ENCODE results near the gene LAYN. TPM values are rescaled to one million over a fixed set of nuclear protein-coding genes. Genes with fewer than 3 reads are reported as not detected.

LAYN gene
- total RNA-seq, 6 experiments from 2014 or later: 0.19 to 2.0 (median 0.59) TPM

GRCh38 chr11:111550258-111550657, 9.7 kb downstream of the LAYN start:
- intact Hi-C loops (cut with DNase I): no loop called here
- H3K36me3 ChIP-seq: no peaks in the 10 kb centered on the region
- H3K4me3 ChIP-seq: no peak overlapping the region
- no peak for ATAC-seq
- H3K27me3 ChIP-seq: no peaks in the 10 kb centered on the region
- TF ChIP-seq POLR2A (IDR thresholded peaks at IDR 0.05) (no peak), CTCF (IDR thresholded peaks at IDR 0.05) (no peak)
- H3K9me3 ChIP-seq: no peaks in the 10 kb centered on the region
- H3K27ac ChIP-seq: no peak overlapping the region
- no peaks in the 10 kb centered on the region for H3K4me1 ChIP-seq
- DNase-seq: no peak
- WGBS (ENCODE audit: insufficient coverage, low coverage, low lambda C conversion rate, missing lambda C conversion rate): 66% methylated on average over 2 of the region's 2 CpGs

GRCh38 chr11:111554532-111554931, 14.0 kb downstream of the LAYN start:
- no peaks in the 10 kb centered on the region for H3K4me1 ChIP-seq
- no peak overlapping the region for H3K4me3 ChIP-seq
- intact Hi-C loops (cut with DNase I): no loop called here
- H3K36me3 ChIP-seq: no peaks in the 10 kb centered on the region
- TF ChIP-seq CTCF (IDR thresholded peaks at IDR 0.05): no peak
- TF ChIP-seq POLR2A (IDR thresholded peaks at IDR 0.05): no peak
- no peaks in the 10 kb centered on the region for H3K9me3 ChIP-seq
- ATAC-seq (no peak), DNase-seq (no peak)
- no peaks in the 10 kb centered on the region for H3K27me3 ChIP-seq
- no peak overlapping the region for H3K27ac ChIP-seq

DNA sequence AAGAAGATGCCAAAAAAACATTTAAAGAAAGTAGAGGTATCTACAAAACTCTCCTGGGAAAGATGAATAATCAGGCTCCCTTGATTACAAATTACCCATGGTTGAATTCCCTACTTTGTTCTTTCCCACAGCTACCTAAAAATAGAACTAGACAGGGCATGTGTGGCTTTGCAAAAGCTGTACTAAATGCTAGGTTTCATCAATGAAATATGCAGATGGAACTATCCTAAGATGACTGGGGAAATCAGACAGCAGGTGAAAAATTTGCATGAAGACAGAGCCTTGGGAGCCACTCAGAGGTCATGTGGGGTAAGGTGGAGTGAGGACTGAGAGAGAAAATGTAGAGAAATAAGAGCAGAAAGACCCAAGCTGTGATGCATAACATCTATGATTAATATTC, 14.7 kb downstream of the LAYN start:
- ATAC-seq (no peak), DNase-seq (no peak)
- Histone ChIP-seq H3K4me3 (no peak overlapping the region), H3K36me3 (no peaks in the 10 kb centered on the region), H3K9me3 (no peaks in the 10 kb centered on the region), H3K4me1 (no peaks in the 10 kb centered on the region), H3K27ac (no peak overlapping the region), H3K27me3 (no peaks in the 10 kb centered on the region)
- intact Hi-C loops (cut with DNase I): no loop called here
- TF ChIP-seq CTCF (IDR thresholded peaks at IDR 0.05) (no peak), POLR2A (IDR thresholded peaks at IDR 0.05) (no peak)

GRCh38 chr11:111557425-111558111, 17.0 kb downstream of the LAYN start:
- Histone ChIP-seq H3K9me3 (no peaks in the 10 kb centered on the region), H3K27ac (no peak overlapping the region), H3K4me3 (no peak overlapping the region), H3K36me3 (no peaks in the 10 kb centered on the region), H3K27me3 (no peaks in the 10 kb centered on the region), H3K4me1 (no peaks in the 10 kb centered on the region)
- TF ChIP-seq CTCF (IDR thresholded peaks at IDR 0.05) (no peak), POLR2A (IDR thresholded peaks at IDR 0.05) (no peak)
- ATAC-seq: no peak
- WGBS (ENCODE audit: insufficient coverage, low coverage, low lambda C conversion rate, missing lambda C conversion rate): 61% methylated on average over 5 of the region's 5 CpGs
- DNase-seq: no peak
- intact Hi-C loops (cut with DNase I): no loop called here
